KBM-7 (cell line): ENCODE data around the gene ITGA11.

Source experiments
- DNase-seq: peaks from one replicate; pipeline ENCODE4 v3.0.0-alpha.2; 2015
- in situ Hi-C: fragments of 300-500 bp; cut with MboI; formaldehyde crosslinking; loops from 2 replicates; pipeline ENCODE4 v1.14.3; 2020; ENCODE audit warnings: low sequenced_read_pairs, low pct_unique_long_range_greater_than_20kb, mixed read lengths

Gene ITGA11

GRCh38 chr15:68309024-68309423, 122.9 kb downstream of the ITGA11 start:
- in situ Hi-C loops: no loop called here
- DNase-seq: no peak

GRCh38 chr15:68307131-68307928, 124.6 kb downstream of the ITGA11 start:
- no peak for DNase-seq
- in situ Hi-C loops: no loop called here

GRCh38 chr15:68305420-68305871, 126.5 kb downstream of the ITGA11 start:
- no peak for DNase-seq
- in situ Hi-C loops: no loop called here

GRCh38 chr15:68304589-68305337, 127.2 kb downstream of the ITGA11 start:
- in situ Hi-C loops: no loop called here
- DNase-seq: no peak

GRCh38 chr15:68303560-68304436, 128.2 kb downstream of the ITGA11 start:
- in situ Hi-C loops: no loop called here
- no peak for DNase-seq

- DNase-seq: no peak
- in situ Hi-C loops: no loop called here
Measured at GRCh38 chr15:68303134-68303533, 128.8 kb downstream of the ITGA11 start.

- in situ Hi-C loops: no loop called here
- DNase-seq: no peak
Measured at GRCh38 chr15:68302729-68303128, 129.2 kb downstream of the ITGA11 start.

GRCh38 chr15:68301301-68301700, 130.7 kb downstream of the ITGA11 start:
- peak; percentile 54 for DNase-seq
- in situ Hi-C loops: no loop called here

GRCh38 chr15:68300115-68300940, 131.6 kb downstream of the ITGA11 start:
- in situ Hi-C loops: no loop called here
- no peak for DNase-seq

GRCh38 chr15:68299436-68299835, 132.5 kb downstream of the ITGA11 start:
- in situ Hi-C loops: no loop called here
- no peak for DNase-seq

- DNase-seq: no peak
- in situ Hi-C loops: no loop called here
Measured at GRCh38 chr15:68298882-68299381, 133.0 kb downstream of the ITGA11 start.

- DNase-seq: no peak
- in situ Hi-C loops: no loop called here
Measured at GRCh38 chr15:68298336-68298735, 133.6 kb downstream of the ITGA11 start.

- DNase-seq: no peak
- in situ Hi-C loops: no loop called here
Measured at GRCh38 chr15:68295014-68295805, 136.8 kb downstream of the ITGA11 start.

- DNase-seq: no peak
- in situ Hi-C loops: no loop called here
Measured at GRCh38 chr15:68292967-68293366, 139.0 kb downstream of the ITGA11 start.

- in situ Hi-C loops: no loop called here
- DNase-seq: no peak
Measured at GRCh38 chr15:68292157-68292781, 139.7 kb downstream of the ITGA11 start.

- in situ Hi-C loops: no loop called here
- DNase-seq: no peak
Measured at GRCh38 chr15:68290715-68291114, 141.2 kb downstream of the ITGA11 start.

- no peak for DNase-seq
- in situ Hi-C loops: no loop called here
Measured at GRCh38 chr15:68289621-68290352, 142.2 kb downstream of the ITGA11 start.
